PC-3 (cell line): ENCODE results near the gene CCNT1. TPM values are rescaled to one million over a fixed set of nuclear protein-coding genes. Genes with fewer than 3 reads are reported as not detected.

ENCODE experiments used
- ATAC-seq: fragments of 200-7000 bp; cut with Tn5 transposase; 2 replicates; pipeline ENCODE4 v1.9.1; 2020; ENCODE audit warnings: mild to moderate bottlenecking, moderate library complexity
- BruUV-seq: library from RNA; stranded (reverse); fragments of 400-500 nt; replicated peaks from 2 replicates; lab custom pipeline; 2021; lab: Mats Ljungman, UMichigan
- CTCF ChIA-PET: fragments of 300-600 bp; sonication (Branson Sonifier 250); formaldehyde crosslinking; loops from one replicate; lab custom pipeline; 2022; ENCODE audit warnings: antibody characterized with exemption; lab: Charles Lee
- POLR2A ChIA-PET: fragments of 300-600 bp; sonication (Branson Sonifier 250); formaldehyde crosslinking; loops from one replicate; lab custom pipeline; 2022; ENCODE audit warnings: antibody characterized with exemption; ENCODE audit not compliant: unreplicated experiment; lab: Charles Lee
- DNase-seq: peaks from one replicate; pipeline ENCODE4 v3.0.0-alpha.2; 2015
- H2AFZ ChIP-seq: fragments of 300-600 bp; sonication (generic); 2 replicates; pipeline ENCODE4 v1.6.0; 2016; ENCODE audit warnings: antibody characterized with exemption, low read length
- H3F3A ChIP-seq: fragments of 300-600 bp; sonication (generic); one replicate; pipeline ENCODE4 v1.6.0; 2017; ENCODE audit warnings: antibody characterized with exemption, low read length, control low read depth, mild to moderate bottlenecking; ENCODE audit not compliant: unreplicated experiment
- H3K27ac ChIP-seq: fragments of 300-600 bp; sonication (generic); 2 replicates; pipeline ENCODE4 v1.5.1; 2016; ENCODE audit warnings: mild to moderate bottlenecking, low read length
- H3K27me3 ChIP-seq: fragments of 300-600 bp; sonication (generic); 2 replicates; pipeline ENCODE4 v1.6.1; 2016; ENCODE audit warnings: low read length, mixed read lengths
- H3K36me3 ChIP-seq: fragments of 300-600 bp; sonication (generic); 2 replicates; pipeline ENCODE4 v1.6.1; 2016; ENCODE audit warnings: low read depth, mixed run types, low read length, mixed read lengths
- H3K4me1 ChIP-seq: fragments of 300-600 bp; sonication (generic); 2 replicates; pipeline ENCODE4 v1.5.1; 2016; ENCODE audit warnings: low read length; ENCODE audit not compliant: insufficient read depth
- H3K4me2 ChIP-seq: fragments of 300-600 bp; sonication (generic); 2 replicates; pipeline ENCODE4 v1.6.0; 2016; ENCODE audit warnings: low read length
- H3K4me3 ChIP-seq: fragments of 300-600 bp; sonication (generic); 2 replicates; pipeline ENCODE4 v1.5.1; 2016; ENCODE audit warnings: mild to moderate bottlenecking, low read length, mixed read lengths
- H3K79me2 ChIP-seq: fragments of 300-600 bp; sonication (generic); 2 replicates; pipeline ENCODE4 v1.6.1; 2017; ENCODE audit warnings: low read length, mixed read lengths
- H3K9ac ChIP-seq: fragments of 300-600 bp; sonication (generic); 2 replicates; pipeline ENCODE4 v1.6.0; 2016; ENCODE audit warnings: mild to moderate bottlenecking, low read length
- H3K9me2 ChIP-seq: fragments of 300-600 bp; sonication (generic); replicated peaks from 2 replicates; pipeline ENCODE4 v1.6.1; 2016; ENCODE audit warnings: mixed run types, low read length, mixed read lengths
- H3K9me3 ChIP-seq: fragments of 300-600 bp; sonication (generic); 2 replicates; pipeline ENCODE4 v1.6.1; 2016; ENCODE audit warnings: low read length, mixed read lengths
- H4K20me1 ChIP-seq: fragments of 300-600 bp; sonication (generic); 2 replicates; pipeline ENCODE4 v1.6.1; 2016; ENCODE audit warnings: low read length, mixed read lengths
- CTCF ChIP-seq: fragments of 300-600 bp; sonication (generic); conservative IDR thresholded peaks from 2 replicates; pipeline ENCODE4 v1.5.1; 2017; ENCODE audit warnings: antibody characterized with exemption, low read depth, mild to moderate bottlenecking, low read length
- EZH2 ChIP-seq: fragments of 300-600 bp; sonication (generic); IDR thresholded peaks from one replicate; pipeline ENCODE4 v1.6.1; 2017; ENCODE audit warnings: antibody characterized with exemption, mild to moderate bottlenecking, low read length; ENCODE audit not compliant: unreplicated experiment
- EZH2phosphoT487 ChIP-seq: fragments of 300-600 bp; sonication (generic); IDR thresholded peaks from 2 replicates; pipeline ENCODE4 v1.6.1; 2018; ENCODE audit warnings: mild to moderate bottlenecking, antibody characterized with exemption, low read length, borderline replicate concordance
- intact Hi-C: fragments of 100-400 bp; cut with micrococcal nuclease; formaldehyde crosslinking; loops from 2 replicates; pipeline ENCODE4 v1.9.0; 2023
- total RNA-seq: library from RNA; depleted of rRNA; stranded (reverse); fragments of >200 nt; gene quantifications from 2 replicates; pipeline ENCODE4 v1.2.3, GENCODE V29; 2014

Gene CCNT1
- total RNA-seq, 1 experiment from 2014 or later = 20.7 TPM

GRCh38 chr12:48764521-48764920 is 48.0 kb upstream of the CCNT1 start:
- DNase-seq = peak; percentile 66
- Histone ChIP-seq H3K9me3 (no peaks in the 10 kb centered on the region), H3K79me2 (no peaks in the 10 kb centered on the region), H3K36me3 (peaks cover 4% of the 10 kb centered on the region; the same call in 1 of the 2 replicates), H3K9me2 (no peaks in the 10 kb centered on the region), H2AFZ (no peak overlapping the region), H3F3A (no peaks in the 10 kb centered on the region), H4K20me1 (no peaks in the 10 kb centered on the region), H3K27me3 (no peaks in the 10 kb centered on the region), H3K4me2 (no peak overlapping the region), H3K4me3 (no peak overlapping the region), H3K4me1 (peaks cover 9% of the 10 kb centered on the region; the same call in 1 of the 2 replicates), H3K9ac (no peak overlapping the region), H3K27ac (no peak overlapping the region)
- TF ChIP-seq CTCF (no peak), EZH2phosphoT487 (no peak), EZH2 (no peak)
- no TSS peak for BruUV-seq
- ChIA-PET CTCF (no interaction called here), POLR2A (no interaction called here)
- ATAC-seq = peak; percentile 89
- intact Hi-C loops = no loop called here

- no peak for DNase-seq
Measured at GRCh38 chr12:48758737-48759136, 42.2 kb upstream of the CCNT1 start.

More at GRCh38 chr12:48758737-48759136, 42.2 kb upstream of the CCNT1 start:
- Histone ChIP-seq H4K20me1 (no peaks in the 10 kb centered on the region), H3K9ac (no peak overlapping the region), H3K27me3 (no peaks in the 10 kb centered on the region), H3F3A (no peaks in the 10 kb centered on the region), H3K27ac (no peak overlapping the region), H3K4me3 (no peak overlapping the region), H3K79me2 (no peaks in the 10 kb centered on the region), H2AFZ (no peak overlapping the region), H3K4me2 (no peak overlapping the region), H3K36me3 (no peaks in the 10 kb centered on the region), H3K4me1 (no peaks in the 10 kb centered on the region), H3K9me2 (no peaks in the 10 kb centered on the region), H3K9me3 (no peaks in the 10 kb centered on the region)
- ChIA-PET POLR2A (no interaction called here), CTCF (no interaction called here)
- TF ChIP-seq CTCF (no peak), EZH2phosphoT487 (no peak), EZH2 (no peak)
- ATAC-seq = no peak
- intact Hi-C loops = no loop called here
- no TSS peak for BruUV-seq
